HG02840 (cell line): ENCODE measurements around the gene SEC31B.

ENCODE experiments used
- ATAC-seq: cut with Tn5 transposase; IDR thresholded peaks from one replicate; pipeline ENCODE4 v1.9.1; 2021; ENCODE audit warnings: mild to moderate bottlenecking, moderate library complexity, moderate number of reproducible peaks; ENCODE audit not compliant: unreplicated experiment, low FRiP score

SEC31B gene

DNA sequence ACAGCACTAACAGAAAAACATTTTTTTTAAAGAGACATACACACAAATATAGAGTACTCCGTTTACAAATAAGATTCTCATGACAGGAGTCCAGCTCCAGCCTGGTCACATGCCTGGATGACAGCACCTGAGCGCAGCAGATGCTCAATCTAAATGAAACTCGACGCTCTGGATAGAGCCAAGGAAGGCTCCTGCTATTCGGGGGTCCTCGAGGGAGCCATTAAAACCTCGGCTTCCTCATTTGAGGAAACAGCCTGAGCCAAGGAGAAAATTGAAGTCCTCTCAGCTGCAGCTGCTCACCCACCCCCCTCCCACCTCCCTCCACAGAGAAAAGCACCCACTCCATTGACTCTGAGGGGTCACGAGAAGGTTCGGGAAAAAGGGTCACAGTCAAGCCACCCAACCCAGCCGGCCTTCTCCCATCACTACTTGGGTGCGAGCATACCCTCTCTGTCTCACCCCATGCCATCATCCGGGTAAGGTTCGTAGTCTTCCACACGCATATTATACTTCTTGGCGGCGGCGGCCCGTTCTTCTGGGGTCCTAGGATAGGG lies 9.3 kb upstream of the SEC31B start:
- no peak for ATAC-seq

GRCh38 chr10:100528123-100528886 lies 8.6 kb upstream of the SEC31B start:
- ATAC-seq: no peak

GRCh38 chr10:100524638-100525037 lies 5.0 kb upstream of the SEC31B start:
- ATAC-seq: no peak

- no peak for ATAC-seq
These were observed 4.5 kb upstream of the SEC31B start for GRCh38 chr10:100524206-100524605.

DNA sequence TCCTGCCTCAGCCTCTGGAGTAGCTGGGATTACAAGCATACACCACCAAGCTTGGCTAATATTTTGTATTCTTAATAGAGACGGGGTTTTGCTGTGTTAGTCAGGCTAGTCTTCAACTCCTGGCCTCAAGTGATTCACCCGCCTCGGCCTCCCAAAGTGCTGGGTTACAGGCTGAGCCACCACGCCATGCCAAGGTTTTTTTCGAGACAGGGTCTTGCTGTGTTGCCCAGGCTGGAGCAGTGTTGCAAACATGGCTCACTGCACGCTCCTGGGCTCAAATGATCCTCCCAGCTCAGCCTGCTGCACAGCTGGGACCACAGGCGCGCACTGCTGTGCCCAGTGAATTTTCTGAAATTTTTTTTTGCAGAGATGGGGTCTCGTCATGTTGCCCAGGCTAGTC lies 3.3 kb upstream of the SEC31B start:
- ATAC-seq: no peak

- ATAC-seq: no peak
These were observed 2.6 kb upstream of the SEC31B start for GRCh38 chr10:100522107-100522801.

GRCh38 chr10:100520811-100521210 lies 1.1 kb upstream of the SEC31B start:
- ATAC-seq: no peak

- no peak for ATAC-seq
These were observed 860 bp downstream of the SEC31B start for GRCh38 chr10:100518761-100519241.

- no peak for ATAC-seq
These were observed 2.8 kb downstream of the SEC31B start for GRCh38 chr10:100516847-100517246.

DNA sequence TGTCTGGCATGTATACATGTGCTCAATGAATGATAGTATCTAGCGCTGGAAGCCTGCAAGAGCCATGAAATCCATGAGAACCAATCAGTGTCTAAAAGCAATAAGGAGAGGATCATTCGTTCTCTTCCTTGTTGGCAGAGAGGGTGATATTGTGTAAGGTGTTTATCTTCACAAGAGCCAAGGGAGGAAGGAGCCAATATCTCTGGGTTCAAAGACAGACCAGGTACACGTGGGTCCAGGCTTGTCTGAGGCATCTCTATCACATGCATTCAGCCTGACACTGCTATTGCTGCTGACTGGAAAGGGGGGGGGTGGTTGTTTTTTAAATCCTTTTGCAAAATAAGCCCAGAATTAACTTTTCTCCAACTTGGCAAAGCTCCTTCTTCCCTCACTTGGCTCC lies 4.0 kb downstream of the SEC31B start:
- ATAC-seq: no peak

DNA sequence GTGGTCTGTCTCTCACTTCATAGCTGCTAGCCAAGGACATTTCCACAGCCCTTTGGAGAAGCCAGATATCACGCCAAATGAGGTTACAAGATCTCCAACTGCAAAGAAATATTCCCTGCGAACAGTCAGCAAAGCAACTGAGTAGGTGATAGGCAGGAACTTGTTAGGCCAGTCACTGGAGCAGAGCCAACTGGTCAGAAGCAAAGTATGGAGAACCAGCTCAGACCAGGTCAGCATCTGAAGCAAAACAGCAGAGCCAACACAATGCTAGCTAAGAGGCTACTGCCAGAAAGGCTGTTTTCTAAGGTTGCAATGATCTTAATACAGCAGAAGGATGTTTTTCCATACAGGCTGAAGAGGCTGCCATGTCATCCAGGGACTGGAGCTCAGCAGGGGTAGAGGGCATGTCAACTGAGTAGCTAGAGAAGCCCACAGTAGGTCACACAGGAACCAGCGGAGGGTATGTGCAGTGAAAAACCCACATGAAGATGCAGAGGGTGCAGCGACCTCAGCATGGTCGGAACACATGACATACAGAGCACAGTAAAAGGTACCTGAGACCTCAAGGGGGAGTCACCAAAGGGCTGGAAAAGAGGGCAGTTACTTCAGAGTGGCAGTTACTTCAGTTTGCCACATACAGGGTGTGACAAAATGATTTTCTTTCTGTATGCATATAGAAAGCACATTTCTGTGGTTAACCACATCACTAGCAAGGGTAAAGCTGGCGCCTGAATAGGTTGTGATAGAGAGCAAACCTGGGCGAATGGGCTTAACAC lies 8.9 kb downstream of the SEC31B start:
- no peak for ATAC-seq

- ATAC-seq: no peak
These were observed 10.3 kb downstream of the SEC31B start for GRCh38 chr10:100509241-100509840.

DNA sequence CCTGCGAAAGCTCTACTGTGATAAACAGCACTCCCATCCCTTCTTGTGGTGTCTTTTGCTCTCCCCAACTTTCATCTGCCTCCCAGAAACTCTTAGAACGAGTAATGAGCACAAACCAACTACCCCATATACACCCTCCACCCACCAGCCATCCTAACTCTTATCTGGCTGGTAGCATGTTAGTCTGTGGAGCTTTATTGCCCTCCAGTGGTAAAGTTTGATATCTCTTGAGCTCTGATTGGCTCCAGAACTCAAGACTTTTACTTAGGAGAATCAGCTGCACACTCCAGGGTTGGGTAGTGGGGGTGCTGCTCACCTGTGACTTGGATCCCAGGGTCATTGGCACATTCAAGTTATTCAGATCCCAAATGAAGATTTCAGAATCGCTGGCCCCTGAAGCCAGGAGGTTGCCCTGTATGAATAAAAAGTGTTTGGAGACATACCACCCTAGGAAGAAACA lies 10.9 kb downstream of the SEC31B start:
- no peak for ATAC-seq

GRCh38 chr10:100508266-100508665 lies 11.4 kb downstream of the SEC31B start:
- ATAC-seq: no peak

DNA sequence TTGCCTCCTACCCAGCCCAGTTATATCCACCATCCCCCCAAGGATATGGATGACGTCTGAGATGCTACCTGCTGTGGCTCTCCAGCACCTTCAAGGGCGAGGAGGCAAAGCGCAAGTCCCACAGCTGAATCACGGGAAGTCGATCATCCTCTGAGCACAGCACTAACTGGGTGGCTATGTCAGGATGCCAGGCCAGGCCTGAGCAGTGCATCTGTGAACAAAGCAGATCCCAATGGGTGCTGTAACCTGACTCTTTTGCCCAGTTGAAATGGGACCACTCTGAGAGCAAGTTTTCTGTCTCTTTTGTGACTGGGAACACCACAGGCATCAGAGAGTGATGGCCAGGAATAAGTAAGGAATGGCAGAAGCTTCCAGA lies 12.3 kb downstream of the SEC31B start:
- no peak for ATAC-seq

DNA sequence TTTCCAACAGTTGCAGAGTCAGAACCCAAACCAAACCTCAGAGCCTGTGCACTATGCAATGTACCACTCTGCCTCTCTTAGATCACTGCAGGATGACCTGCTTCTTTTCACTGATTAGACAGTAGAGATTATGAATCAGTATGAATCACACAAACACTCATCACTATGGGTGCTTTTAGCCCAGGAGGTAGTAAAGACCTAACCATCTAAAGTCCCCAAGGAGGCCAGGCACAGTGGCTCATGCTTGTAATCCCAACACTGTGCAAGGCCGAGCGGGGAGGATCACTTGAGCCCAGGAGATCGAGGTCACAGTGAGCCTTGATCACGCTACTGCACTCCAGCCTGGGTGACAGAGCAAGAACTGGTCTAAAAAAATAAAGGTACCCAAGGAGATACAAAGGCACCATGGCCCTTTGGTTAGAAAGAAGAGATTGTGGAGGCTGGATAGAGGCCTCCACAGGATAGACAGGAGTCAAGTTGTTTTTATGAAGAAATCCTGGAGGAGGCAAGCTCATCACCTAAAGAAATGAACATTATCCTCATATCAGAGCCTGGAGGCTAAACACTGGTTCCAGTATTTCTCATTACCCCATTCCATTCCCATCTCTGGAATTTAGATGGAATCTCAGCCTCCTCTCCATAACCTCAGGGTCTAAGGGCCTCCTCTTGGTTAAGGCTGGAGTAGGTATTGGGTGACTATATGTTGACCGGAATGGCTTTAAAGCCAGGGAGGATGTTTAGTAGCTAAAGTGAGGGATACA lies 12.9 kb downstream of the SEC31B start:
- no peak for ATAC-seq

DNA sequence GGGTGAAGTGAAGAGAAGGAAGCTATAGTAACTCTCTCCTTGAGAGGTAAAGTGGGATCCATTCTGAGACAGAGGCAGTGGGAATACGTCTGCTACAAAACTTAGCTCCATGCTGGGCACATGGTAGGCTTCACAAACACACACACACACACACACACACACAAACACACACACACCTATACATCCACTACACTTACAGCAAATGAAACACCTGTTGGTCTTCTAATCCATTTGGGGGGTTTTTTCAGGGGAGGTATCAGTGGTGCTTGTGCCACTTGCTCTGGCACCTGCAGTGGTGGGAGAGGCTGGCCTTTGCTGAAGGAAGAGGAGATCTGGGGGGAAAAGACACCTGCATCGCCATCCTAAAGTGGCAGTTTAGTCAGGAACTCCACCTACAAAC lies 14.5 kb downstream of the SEC31B start:
- ATAC-seq: no peak

- no peak for ATAC-seq
These were observed 15.6 kb downstream of the SEC31B start for GRCh38 chr10:100504096-100504495.

GRCh38 chr10:100502926-100503494 lies 16.7 kb downstream of the SEC31B start:
- no peak for ATAC-seq
